Uterus (tissue), 4 donors: ENCODE measurements around the gene PPL. TPM values are rescaled to one million over a fixed set of nuclear protein-coding genes. Genes with fewer than 3 reads are reported as not detected.

Experiments used
- DNase-seq, 2 donors: peaks; one replicate each; pipeline ENCODE4 v3.0.0-alpha.2; 2019 to 2020
- H3K27ac ChIP-seq, 2 donors: fragments of 200-600 bp; sonication (generic); 1 replicate in 1 of 2; 2 replicates in 1 of 2; pipeline ENCODE4 v1.5.1; 2016 to 2018
- H3K27me3 ChIP-seq, 2 donors: fragments of 200-600 bp; sonication (generic); one replicate each; pipeline ENCODE4 v1.5.1; 2018 to 2019; ENCODE audit warnings: control low read depth in 1 of 2
- H3K36me3 ChIP-seq, 2 donors: fragments of 200-600 bp; sonication (generic); one replicate each; pipeline ENCODE4 v1.5.1; 2019; ENCODE audit warnings: control low read depth in 1 of 2
- H3K4me1 ChIP-seq, 2 donors: fragments of 200-600 bp; sonication (generic); one replicate each; pipeline ENCODE4 v1.5.1; 2018 to 2019; ENCODE audit warnings: control low read depth in 1 of 2
- H3K4me3 ChIP-seq, 2 donors: fragments of 200-600 bp; sonication (generic); 1 replicate in 1 of 2; 2 replicates in 1 of 2; pipeline ENCODE4 v1.5.1; 2018 to 2019; ENCODE audit warnings: mild to moderate bottlenecking in 1 of 2
- H3K9me3 ChIP-seq, 2 donors: fragments of 200-600 bp; sonication (generic); one replicate each; pipeline ENCODE4 v1.5.1; 2019; ENCODE audit warnings: control low read depth in 1 of 2
- POLR2A ChIP-seq, 2 donors: fragments of 450-650 bp; IDR thresholded peaks; one replicate each; pipeline ENCODE4 v1.6.1; 2016; ENCODE audit warnings: antibody characterized with exemption in 2 of 2, mild to moderate bottlenecking in 1 of 2, moderate library complexity in 1 of 2
- intact Hi-C: fragments of 100-400 bp; cut with DNase I; formaldehyde crosslinking; loops from one replicate; pipeline ENCODE4 v1.15.1; 2023; ENCODE audit warnings: low total_unique reads
- total RNA-seq, 4 donors: library from RNA; depleted of rRNA in 3 of 4; stranded (reverse); fragments of >200 nt in 3 of 4; gene quantifications; one replicate each; pipeline versions ENCODE4 v1.1.0 to v1.2.4, GENCODE V29; 2014 to 2023
- TF ChIP-seq, protein P1 (sequence below), 4 experiments: fragments of 200-600 bp in 2 of 4; fragments of 450-650 bp in 2 of 4; sonication (generic) in 2 of 4; IDR thresholded peaks; one replicate each; pipeline ENCODE4 v1.5.1; 2016 to 2019; ENCODE audit warnings: antibody characterized with exemption in 4 of 4, mild to moderate bottlenecking in 2 of 4, moderate library complexity in 1 of 4
- donor health status: DM: yes; HTN: yes; CAD: no.

PPL gene
- total RNA-seq, 4 donors from 2014 or later: 8.7 to 39.6 (median 15.2) TPM

DNA sequence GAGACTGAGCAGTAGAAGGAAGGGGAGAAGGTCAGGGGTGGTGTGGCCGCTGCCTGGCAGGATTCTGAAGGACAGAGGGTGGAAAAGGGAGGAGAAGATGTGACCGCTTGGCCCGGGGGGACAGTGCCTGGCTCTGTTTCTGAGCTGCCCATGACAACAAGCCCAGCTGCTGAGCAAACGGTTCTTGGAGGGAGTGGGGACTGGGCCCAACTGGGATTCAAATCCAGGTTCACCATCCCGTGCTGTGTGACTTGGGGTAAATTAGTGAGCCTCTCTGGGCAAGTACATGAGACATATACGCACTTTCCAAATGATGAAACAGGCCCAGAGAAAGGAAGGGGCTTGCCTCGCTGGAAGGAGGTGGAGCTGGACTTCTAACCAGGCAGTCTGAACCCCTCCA, 44.5 kb upstream of the PPL start:
- TF ChIP-seq POLR2A (IDR thresholded peaks at IDR 0.05): no peak
- TF ChIP-seq, protein P1, sequence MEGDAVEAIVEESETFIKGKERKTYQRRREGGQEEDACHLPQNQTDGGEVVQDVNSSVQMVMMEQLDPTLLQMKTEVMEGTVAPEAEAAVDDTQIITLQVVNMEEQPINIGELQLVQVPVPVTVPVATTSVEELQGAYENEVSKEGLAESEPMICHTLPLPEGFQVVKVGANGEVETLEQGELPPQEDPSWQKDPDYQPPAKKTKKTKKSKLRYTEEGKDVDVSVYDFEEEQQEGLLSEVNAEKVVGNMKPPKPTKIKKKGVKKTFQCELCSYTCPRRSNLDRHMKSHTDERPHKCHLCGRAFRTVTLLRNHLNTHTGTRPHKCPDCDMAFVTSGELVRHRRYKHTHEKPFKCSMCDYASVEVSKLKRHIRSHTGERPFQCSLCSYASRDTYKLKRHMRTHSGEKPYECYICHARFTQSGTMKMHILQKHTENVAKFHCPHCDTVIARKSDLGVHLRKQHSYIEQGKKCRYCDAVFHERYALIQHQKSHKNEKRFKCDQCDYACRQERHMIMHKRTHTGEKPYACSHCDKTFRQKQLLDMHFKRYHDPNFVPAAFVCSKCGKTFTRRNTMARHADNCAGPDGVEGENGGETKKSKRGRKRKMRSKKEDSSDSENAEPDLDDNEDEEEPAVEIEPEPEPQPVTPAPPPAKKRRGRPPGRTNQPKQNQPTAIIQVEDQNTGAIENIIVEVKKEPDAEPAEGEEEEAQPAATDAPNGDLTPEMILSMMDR (IDR thresholded peaks at IDR 0.05): no peak
- DNase-seq: no peak
- H3K27ac ChIP-seq: no peak overlapping the region
- H3K9me3 ChIP-seq: no peaks in the 10 kb centered on the region
- no peak overlapping the region for H3K4me3 ChIP-seq
- intact Hi-C loops: no loop called here
- no peaks in the 10 kb centered on the region for H3K27me3 ChIP-seq
- no peaks in the 10 kb centered on the region for H3K36me3 ChIP-seq
- H3K4me1 ChIP-seq: no peaks in the 10 kb centered on the region

DNA sequence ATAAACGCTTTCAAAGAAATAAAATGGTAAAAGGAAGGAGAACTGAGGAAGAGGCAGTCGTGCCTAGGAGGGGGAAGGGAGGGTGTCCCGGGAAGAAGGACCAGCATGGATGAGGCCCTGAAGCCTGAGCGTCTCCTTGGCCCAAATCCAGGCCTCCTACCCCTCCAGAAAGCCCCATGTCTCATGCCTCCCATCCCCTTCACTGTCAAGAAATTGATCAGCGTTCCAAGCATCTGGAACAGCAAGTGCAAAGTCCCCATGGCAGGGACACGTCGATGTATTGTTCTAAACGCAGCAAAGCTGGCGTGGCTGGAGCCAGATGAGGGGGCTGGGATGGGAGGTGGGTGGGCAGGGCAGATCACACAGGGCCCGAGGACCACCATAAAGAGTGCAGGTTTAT, 43.7 kb upstream of the PPL start:
- Histone ChIP-seq H3K36me3 (no peaks in the 10 kb centered on the region), H3K4me1 (no peaks in the 10 kb centered on the region), H3K27me3 (no peaks in the 10 kb centered on the region), H3K9me3 (no peaks in the 10 kb centered on the region), H3K27ac (no peak overlapping the region), H3K4me3 (no peak overlapping the region)
- no peak for DNase-seq
- intact Hi-C loops: no loop called here
- TF ChIP-seq, protein P1 (IDR thresholded peaks at IDR 0.05): no peak
- no peak for TF ChIP-seq POLR2A (IDR thresholded peaks at IDR 0.05)

DNA sequence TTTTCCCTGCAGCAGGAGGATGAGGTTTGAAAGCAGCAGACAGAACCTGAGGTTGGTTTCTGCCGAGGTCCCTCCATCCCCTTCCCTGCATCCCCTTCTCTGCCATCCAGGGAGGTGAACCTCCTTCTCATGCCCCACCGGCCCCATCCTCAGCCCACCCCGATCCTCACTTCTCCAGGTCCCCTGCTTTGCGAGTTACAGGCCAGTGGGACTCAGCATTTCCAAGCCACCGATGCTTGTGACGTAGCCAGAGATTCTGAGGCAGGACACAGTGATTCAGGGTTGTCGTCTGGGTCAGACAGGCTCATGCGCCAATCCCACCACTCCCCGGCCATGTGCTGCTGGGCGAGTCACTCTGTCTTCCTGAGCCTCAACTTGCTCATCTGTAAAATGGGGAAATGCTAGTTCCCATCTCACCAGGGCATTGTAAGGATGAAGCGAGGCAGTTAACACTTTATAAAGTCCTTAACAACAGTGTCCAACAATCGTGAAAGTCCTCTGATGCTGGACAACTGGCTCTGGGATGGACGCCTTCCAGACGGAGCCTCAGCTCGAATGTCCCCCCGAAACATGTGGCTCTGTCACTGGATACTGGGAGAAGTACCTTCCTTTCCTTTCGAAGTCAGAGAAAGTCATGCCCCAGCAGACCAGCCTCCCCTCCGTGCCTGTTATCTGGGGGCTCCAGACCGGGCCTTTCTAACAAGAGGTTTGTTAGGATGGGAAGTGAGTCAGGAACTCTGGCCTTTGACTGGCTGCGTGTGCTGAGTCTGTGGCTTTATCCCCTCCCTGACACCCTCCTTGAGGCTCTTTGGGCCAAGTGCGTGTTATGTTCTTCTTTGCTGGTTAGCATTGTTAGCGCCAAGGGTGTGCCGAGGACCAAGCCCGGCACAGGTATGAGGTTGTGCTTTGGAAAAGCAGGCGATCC, 43.0 kb upstream of the PPL start:
- no peak overlapping the region for H3K27ac ChIP-seq
- no peak for DNase-seq
- no peaks in the 10 kb centered on the region for H3K36me3 ChIP-seq
- no peaks in the 10 kb centered on the region for H3K27me3 ChIP-seq
- H3K9me3 ChIP-seq: no peaks in the 10 kb centered on the region
- no peak for TF ChIP-seq POLR2A (IDR thresholded peaks at IDR 0.05)
- TF ChIP-seq, protein P1 (IDR thresholded peaks at IDR 0.05): no peak
- intact Hi-C loops: no loop called here
- H3K4me3 ChIP-seq: no peak overlapping the region
- H3K4me1 ChIP-seq: no peaks in the 10 kb centered on the region

DNA sequence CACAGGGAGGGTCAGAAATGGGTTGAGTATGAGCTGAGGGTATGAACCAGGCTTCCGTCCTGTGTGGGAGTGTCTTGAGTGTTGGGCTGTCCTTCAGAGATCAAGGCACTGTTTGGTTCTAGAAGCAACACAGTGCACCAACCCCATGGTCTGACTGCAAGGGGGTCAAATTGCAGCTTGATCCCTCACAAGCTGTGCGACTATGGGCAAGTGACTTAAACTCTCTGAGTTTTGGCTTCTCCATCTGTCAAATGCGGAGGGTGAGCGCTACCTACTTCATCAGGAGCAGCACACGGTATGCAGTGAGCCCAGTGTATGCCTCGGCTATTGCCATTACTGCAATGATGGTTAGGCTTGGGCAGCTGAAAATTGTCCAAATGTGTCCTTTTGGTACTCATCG, 42.2 kb upstream of the PPL start:
- intact Hi-C loops: no loop called here
- no peak for DNase-seq
- Histone ChIP-seq H3K4me3 (no peak overlapping the region), H3K36me3 (no peaks in the 10 kb centered on the region), H3K27me3 (no peaks in the 10 kb centered on the region), H3K4me1 (no peaks in the 10 kb centered on the region), H3K27ac (no peak overlapping the region), H3K9me3 (no peaks in the 10 kb centered on the region)
- no peak for TF ChIP-seq POLR2A (IDR thresholded peaks at IDR 0.05)
- TF ChIP-seq, protein P1 (IDR thresholded peaks at IDR 0.05): no peak

DNA sequence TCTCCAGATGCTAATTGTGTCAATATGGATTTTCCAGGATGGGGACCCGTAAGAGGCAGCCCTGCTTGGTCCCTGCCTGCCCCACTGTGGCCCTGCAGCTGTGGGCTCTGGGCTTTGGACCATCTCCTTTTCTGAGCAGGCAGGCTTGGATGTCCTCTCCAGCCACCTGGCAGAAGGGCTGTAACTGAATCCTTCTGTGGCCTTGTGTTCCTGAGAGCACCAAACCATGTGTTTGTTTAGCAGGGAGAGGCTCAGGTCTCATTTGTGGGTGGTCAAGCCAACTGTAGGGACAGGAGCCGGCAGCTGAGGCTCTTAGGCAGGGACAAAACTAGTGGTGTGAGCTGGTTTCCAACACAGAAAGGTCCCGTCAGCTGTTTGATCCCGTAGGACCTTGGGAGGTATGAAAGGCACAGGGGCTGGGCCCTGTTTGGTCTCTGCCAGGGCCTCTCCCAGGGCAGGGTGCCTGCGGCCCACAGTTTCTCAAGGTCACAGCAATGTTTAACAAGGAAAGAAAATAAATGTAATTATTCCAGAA, 39.7 kb upstream of the PPL start:
- Histone ChIP-seq H3K27ac (no peak overlapping the region), H3K9me3 (no peaks in the 10 kb centered on the region), H3K4me1 (no peaks in the 10 kb centered on the region), H3K4me3 (no peak overlapping the region), H3K36me3 (no peaks in the 10 kb centered on the region), H3K27me3 (no peaks in the 10 kb centered on the region)
- DNase-seq: no peak
- intact Hi-C loops: no loop called here
- TF ChIP-seq POLR2A (IDR thresholded peaks at IDR 0.05): no peak
- TF ChIP-seq, protein P1 (IDR thresholded peaks at IDR 0.05): no peak
